CD4-positive, alpha-beta T cell treated with Interleukin-2 at 100 ng/mL for 4 hours (primary cell): ENCODE results near the gene ZBTB14.

Source experiments
- DNase-seq: peaks from one replicate; pipeline ENCODE4 v3.0.0-alpha.2; 2020; ENCODE audit warnings: low spot score

ZBTB14 gene

DNA sequence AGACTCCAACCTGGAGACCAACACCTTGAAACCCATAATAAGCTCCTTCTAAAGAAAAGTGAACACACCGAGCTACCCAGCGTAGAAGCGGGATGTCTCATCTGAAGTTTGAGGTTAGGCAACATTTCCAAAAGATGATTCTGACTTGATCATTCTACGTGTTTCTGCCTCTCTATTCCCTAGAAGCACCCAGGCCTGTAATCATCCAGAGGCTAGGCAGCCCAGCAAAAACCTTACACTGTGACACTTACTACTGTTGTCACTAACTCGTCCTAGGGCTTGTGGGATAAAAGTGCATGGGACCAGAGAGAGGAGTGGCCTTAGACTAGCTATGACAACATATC lies 1.4 kb downstream of the ZBTB14 start:
- DNase-seq, result no peak

DNA sequence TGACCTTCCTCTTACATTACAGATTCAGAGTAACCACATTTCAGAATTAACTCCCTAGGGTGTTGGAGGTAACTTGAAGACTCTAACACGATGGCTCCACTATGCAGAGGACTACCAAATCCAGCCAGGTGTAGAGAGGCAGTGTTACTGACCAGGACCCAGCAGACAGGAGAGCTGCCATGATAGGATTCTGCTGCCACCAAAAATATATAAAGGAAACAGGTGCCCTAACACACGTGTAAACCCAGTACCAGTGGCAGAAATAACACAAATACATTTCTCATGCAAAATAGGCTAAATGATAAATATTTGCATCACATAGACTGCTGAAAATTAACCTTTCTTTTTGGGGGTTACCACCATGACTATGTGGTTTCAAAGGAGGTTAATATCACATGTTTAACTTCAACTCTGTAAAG lies 7.0 kb downstream of the ZBTB14 start:
- DNase-seq, result no peak

DNA sequence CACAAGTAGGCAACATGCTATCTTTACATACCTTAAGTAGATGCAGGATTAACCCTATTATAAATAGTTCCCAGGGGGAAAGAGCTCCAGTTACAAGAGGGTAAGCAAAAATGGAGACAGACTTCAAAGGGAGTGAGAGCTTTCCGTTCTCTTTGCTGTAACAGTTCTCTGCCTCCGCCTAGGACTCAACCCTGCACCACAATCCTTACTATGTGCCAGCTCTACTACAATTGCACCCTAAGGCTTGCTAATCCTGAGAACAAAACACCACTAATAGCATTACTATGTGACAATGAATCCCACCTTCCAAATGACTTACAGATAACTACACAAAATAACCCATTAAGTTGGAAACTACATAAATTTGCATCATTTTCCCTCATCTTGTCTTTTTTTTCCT lies 7.7 kb downstream of the ZBTB14 start:
- no peak for DNase-seq

DNA sequence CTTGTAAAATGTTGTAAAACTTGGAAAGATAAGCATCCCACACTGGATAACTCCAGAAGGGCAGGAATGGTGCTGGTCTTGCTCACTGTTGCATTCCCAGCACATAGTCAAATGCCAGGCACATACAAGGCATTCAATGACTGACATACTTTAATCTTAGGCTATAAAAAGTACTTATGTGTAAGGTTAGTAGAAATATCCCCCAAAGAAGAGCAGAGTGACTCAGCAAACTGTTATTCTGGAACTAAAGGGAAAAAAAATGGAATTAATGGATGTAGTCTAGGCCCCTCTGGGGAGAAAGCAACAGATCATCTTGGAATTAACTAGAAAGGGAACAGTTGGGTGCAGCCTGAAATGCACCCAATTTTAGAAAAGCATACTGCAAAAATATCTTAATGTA lies 9.0 kb downstream of the ZBTB14 start:
- no peak for DNase-seq

DNA sequence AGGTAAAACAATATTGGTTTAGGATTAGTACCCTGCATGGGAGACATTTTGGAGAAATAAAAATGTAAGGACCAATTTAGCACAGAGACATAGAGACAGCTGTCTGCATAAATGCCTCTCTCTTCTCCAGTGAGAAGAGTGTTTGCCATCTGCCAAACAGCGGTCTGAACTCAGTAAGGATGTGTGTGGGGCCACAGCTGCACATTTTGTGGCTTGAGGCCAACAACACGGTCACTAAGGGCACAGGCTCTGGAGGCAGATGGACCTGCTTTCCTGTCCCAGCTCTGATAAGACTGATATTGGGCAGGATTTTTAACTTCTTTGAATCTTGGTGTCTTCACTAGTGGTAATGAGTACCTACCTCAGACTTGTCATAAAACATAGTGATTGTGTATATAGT lies 10.2 kb downstream of the ZBTB14 start:
- DNase-seq, result no peak

DNA sequence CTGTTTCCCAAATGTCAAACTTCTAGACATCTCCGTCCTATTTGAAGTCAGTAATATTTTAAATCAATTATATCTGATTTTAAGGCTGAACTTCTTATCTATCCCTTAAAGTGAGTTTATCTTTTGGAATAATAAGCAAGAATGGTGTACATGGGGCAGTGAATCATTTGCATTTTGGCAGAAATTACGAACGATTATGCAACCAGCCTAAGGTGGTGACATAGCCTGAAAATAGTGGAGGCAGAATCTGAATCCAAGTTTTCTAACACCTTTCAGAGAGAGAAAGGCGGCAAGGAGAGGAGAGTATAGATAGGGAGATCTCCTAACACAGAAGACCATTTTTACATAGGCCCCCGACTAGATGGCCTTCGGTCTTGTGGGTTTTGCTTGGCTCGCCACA lies 10.7 kb downstream of the ZBTB14 start:
- DNase-seq, result no peak

DNA sequence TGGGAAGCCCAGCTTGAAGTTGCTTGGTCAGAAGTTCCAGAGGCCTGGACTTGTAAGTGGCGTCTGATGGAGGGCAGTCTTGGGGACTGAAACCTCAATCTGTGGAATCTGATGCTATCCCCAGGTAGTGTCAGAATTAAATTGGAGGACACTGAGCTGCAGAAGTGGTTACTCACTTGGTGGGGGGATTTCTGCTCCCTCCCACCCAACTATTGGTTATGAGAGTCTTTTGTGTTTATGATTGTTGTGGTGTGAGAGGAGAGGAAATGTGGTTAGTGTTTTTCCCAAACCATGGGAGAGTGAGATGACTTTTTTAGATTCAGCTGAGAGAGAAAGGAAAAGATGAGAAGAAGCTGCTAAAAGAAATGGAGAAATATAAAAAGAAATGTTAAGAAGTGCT lies 12.8 kb downstream of the ZBTB14 start:
- no peak for DNase-seq

DNA sequence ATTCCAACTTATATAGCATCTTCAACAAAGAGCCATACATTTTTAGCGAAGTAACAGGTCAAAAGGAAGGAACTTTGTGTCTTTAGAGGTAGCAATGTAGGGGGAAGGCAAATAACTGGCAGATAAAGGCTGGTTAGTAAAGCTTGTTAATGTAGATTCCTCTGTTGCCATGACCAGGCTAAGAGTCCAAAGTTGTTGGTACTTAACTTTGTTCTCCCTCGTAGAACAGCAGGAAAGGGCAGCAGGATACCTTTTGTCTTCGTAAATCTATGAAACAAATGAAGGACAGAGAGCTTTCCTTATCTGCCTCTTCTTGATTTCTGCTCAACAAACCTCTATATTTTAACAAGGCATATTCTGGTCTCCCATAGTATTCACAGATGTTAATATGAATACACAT lies 18.6 kb downstream of the ZBTB14 start:
- no peak for DNase-seq

DNA sequence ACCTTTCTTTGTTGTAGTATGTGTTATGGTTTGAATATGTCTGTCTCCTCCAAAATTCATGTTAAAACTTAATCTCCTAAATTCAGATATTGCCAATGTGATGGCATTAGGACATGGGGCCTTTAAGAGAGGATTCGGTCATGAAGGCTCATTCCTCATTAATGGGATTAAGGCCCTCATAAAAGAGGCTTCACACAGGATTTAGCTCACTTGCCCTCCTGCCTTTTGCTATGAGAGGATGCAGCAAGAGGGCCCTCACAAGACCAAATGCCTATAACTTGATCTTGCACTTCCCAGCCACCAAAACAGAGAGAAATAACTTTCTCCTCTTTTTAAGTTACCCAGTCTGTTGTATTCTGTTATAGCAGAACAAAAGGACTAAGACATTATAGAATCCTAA lies 19.7 kb downstream of the ZBTB14 start:
- no peak for DNase-seq

DNA sequence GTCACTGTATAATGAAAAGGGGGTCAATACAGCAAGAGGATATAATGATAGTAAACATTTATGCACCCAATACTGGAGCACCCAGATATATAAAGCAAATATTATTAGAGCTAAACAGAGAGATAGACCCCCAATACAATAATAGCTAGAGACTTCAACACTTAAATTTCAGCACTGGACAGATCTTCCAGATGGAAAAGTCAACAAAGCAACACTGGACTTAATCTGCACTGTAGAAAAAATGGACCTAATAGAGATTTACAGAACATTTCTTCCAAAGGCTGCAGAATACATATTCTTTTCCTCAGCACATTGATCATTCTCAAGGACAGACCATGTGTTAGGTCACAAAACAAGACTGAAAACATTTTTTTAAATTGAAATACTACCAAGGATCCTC lies 26.7 kb downstream of the ZBTB14 start:
- DNase-seq, result no peak

DNA sequence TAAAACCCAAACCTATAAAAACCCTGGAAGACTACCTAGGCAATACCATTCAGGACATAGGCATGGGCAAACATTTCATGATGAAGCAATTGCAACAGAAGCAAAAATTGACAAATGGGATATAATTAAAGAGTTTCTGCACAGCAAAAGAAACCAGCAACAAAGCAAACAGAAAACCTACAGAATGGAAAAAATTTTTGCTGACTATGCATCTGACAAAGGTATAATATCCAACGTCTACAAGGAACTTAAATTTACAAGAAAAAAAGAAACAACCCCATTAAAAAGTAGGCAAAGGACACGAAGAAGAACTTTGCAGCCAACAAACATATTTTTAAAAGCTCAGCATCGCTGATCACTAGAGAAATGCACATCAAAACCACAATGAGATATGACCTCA lies 28.8 kb downstream of the ZBTB14 start:
- DNase-seq, result no peak

DNA sequence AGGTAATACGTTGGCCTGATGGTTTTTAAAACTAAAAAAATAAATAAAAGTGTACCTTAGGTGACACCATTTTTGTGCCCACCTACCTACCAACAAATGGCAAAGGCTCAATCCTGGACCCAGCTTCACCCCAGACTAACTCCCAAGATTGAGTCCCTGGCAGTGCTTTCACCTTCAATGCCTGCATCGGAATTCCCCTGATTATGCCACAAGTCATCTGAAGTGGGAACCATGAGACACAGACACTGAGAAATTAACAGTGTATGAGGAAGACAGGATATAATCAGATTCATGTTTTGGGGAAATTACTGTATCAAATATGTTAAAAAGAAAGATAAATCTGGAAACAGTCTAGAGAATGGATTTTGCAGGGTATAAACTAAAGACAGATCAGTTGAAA lies 41.6 kb downstream of the ZBTB14 start:
- no peak for DNase-seq

DNA sequence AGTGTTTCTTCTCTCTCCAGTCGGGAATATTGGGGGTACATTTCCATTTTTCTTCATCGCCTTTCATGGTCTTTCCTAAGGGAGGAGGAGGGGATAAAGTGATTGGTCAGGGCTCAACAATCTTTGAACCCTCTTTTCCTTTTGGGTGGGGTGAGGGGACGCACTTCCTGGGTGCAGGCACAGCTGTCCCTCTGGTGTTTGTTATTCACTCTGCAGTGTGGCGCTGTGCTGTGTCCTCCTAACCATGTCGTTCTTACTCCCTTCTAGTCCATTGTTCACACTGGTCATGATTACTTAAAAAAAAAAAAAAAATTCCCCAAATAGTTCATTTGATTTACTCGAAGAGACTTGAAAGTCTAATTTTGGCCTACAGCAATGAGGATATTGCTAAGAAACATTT lies 44.4 kb downstream of the ZBTB14 start:
- no peak for DNase-seq

DNA sequence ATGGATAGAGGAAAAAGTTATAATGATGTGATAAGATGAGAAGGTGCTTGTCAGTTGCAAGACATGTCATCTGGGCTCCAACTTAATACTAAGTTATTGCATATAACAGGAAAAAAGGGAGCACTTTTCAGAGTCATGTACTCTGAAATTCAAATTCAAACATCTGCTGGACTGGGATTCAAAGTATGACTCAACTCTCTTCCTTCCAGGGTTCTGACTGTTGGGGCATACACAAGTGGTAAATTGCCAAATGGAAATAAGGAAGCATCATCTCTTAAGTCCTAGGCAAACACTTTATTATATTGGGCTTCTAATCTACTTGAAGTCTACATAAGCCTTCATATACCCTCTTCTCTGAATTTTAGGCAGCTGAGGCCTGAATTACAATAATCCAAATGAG lies 44.9 kb downstream of the ZBTB14 start:
- DNase-seq, result no peak

DNA sequence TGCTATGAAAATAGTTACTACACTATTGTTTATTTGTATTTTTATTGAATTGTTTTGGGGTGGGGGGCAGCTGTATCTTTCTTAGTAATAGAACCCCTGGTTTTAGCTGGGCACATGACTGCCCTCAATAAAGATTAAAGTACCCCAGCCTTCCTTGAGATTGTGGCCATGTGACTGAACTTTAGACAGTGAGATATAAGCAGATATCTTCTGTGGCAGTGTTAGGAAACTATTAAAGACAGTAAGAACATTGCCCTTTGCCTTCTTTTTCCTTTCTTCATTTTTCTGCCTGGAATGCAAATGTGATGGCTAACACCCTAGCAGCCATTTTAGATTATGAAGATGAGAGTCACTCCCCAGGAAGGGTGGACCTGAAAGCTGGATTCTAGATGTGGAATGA lies 50.6 kb downstream of the ZBTB14 start:
- DNase-seq, result no peak

DNA sequence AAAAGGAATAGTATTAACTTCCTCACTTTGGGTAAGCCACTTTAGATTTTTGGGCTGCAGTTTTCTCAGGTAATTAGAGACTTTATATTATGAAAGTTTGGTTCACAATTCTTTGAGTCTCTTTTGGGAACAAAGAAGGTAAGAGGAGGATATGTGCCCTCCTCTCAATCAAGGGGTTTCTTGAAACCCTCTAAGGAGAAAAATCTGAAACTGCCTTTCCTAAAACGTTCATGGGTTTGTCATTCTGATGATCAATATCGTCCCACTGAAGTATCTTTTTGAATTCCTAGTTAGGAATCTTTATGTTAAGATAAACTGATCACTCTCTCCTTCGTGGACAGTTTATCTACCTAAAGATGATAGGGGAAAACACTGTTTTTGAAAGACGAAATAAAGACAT lies 56.1 kb downstream of the ZBTB14 start:
- no peak for DNase-seq
